GM12864 (cell line): Measurements from ENCODE around the gene GSTA2.

Experiments
- DNase-seq: peaks from one replicate; pipeline ENCODE4 v3.0.0-alpha.2; 2011; ENCODE audit warnings: low read depth
- H3K4me3 ChIP-seq: 2 replicates; pipeline ENCODE4 v1.5.1; 2011; ENCODE audit warnings: mild to moderate bottlenecking, low read depth, low read length, control low read depth
- CTCF ChIP-seq: IDR thresholded peaks from 2 replicates; pipeline ENCODE4 v1.5.1; 2011; ENCODE audit warnings: low read depth, mild to moderate bottlenecking, moderate library complexity, low read length, control low read depth, inconsistent platforms; ENCODE audit errors: missing control alignments

GSTA2 gene

GRCh38 chr6:52746213-52746612, 17.1 kb downstream of the GSTA2 start:
- DNase-seq, result no peak
- TF ChIP-seq CTCF, result no peak

GRCh38 chr6:52745764-52746201, 17.5 kb downstream of the GSTA2 start:
- H3K4me3 ChIP-seq, result no peak overlapping the region
- DNase-seq, result no peak
- no peak for TF ChIP-seq CTCF

More at GRCh38 chr6:52746213-52746612, 17.1 kb downstream of the GSTA2 start:
- H3K4me3 ChIP-seq, result no peak overlapping the region

- no peak overlapping the region for H3K4me3 ChIP-seq
- DNase-seq, result no peak
- TF ChIP-seq CTCF, result no peak
Observed at GRCh38 chr6:52741872-52742271, 21.4 kb downstream of the GSTA2 start.

- no peak for TF ChIP-seq CTCF
- no peak overlapping the region for H3K4me3 ChIP-seq
- DNase-seq, result no peak
Observed at GRCh38 chr6:52739627-52740026, 23.6 kb downstream of the GSTA2 start.

- no peak overlapping the region for H3K4me3 ChIP-seq
- TF ChIP-seq CTCF, result no peak
- no peak for DNase-seq
Observed at GRCh38 chr6:52739134-52739533, 24.1 kb downstream of the GSTA2 start.

- no peak for TF ChIP-seq CTCF
- H3K4me3 ChIP-seq, result no peak overlapping the region
- DNase-seq, result no peak
Observed at GRCh38 chr6:52736145-52736544, 27.1 kb downstream of the GSTA2 start.

- no peak for TF ChIP-seq CTCF
- no peak overlapping the region for H3K4me3 ChIP-seq
- DNase-seq, result no peak
Observed at GRCh38 chr6:52735071-52735470, 28.2 kb downstream of the GSTA2 start.
